Measurements from ENCODE around the gene RAD23A.
A peak's percentile ranks its signal among the peaks of the same experiment; 100 is the strongest.

The RAD23A gene

DNA sequence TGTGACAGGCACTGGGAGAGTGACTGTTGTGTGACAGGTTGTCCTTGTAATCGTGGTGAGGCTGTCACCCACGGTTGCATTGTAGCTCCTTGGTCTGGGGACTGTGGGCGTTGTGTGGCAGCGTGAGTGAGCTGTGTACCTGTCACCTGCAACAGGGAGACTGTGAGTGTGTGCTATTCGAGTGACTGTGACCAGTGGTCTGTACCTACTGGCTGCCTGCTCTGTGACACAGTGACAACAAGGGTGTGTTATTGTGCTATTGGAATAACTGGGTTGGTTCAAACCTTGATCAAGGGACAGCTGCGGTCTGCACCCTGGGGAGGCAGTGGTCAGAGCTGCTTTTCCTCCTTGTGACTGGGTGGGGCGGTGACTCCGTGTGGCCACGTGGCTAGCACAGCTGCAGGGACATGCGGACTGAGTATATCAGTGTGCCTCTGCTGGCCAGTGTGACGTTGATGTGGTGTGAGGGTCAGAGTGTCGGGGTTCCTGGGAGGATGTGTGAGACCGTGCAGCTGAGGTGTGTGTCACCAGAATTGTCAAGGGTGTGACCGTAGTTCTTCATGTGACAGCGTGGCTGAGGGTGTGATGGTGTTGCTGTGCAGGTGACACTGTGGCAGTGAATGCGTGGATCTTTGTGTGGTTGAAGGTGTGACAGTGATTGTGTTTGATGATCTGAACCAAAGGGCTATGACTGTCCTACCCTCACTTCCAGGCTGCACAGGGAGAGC, 39.6 kb downstream of the RAD23A start:
- peak; percentile 18 for DNase-seq

DNA sequence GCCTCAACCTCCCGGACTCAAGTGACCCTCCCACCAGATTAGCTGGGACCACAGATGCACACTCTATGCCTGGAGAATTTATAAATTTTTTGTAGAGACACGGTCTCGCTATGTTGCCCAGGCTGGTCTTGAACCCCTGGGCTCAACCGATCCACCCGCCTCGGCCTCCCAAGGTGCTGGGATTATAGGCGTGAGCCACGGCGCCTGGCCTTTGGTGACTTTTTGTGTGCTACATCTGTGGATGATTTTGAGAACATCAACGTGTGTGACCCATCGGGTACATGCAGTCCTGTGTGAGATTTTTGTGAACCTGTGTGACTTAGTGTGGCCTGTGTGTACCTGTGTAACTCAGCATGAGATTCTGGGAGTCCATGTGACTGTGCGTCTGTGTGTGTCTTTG, 41.1 kb downstream of the RAD23A start:
- DNase-seq: no peak

DNA sequence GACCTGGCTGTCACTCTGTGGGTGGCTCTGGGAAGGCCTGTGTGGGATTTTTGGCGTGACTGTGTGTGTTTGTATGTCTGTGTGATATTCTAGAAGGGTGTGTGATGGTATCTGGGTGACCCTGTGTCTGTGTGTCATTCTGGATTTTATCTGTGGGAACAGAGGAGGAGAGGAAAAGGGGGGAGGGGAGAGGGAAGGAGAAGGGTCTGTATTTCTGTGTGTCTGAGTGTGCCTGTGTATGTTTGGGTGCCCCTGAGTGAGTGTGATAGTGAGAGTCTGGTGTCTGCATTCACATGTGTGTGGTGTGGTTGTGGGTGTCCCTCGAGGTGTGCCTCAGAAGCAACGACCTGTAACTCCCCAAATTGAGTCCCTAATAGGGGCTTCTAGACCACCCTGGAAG, 41.5 kb downstream of the RAD23A start:
- no peak for DNase-seq

DNA sequence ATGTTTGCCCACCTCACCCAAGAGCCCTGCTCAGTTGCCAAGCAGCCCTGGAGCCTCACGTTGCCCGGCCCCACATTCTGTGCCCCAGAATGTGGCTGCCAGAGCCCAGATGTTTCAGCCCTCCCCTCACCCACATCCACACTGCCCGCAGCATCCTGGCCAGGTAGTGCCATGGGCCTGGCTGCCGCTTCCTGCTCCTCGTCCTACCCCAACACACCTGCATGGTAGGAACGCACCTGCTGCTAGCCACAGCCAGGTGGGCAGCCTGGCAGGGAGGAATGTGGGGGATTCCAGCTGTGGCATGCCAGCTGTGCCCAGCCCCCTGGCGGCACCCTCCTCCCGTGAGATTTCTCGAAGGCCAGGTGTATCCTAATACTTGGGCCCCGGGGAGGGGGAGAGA, 42.1 kb downstream of the RAD23A start:
- DNase-seq: no peak

DNA sequence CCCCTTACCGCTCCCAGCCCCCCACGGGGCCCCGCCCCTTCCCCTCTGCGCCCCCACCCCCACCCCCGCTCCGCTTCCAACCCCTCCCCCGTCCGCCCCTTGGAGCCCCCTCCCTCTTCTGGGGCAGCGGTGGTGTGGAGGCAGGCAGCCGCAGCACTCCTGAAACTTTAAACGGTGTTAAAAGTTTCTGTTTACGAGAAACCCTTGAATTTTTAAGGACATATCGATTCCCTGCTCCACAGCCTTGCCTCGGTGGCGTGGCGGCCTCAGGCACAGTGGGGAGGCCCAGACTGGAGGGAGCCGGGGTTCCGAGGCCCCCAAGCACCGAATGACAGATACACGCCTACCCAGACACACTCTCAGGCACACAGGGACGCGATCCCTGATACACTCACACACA, 44.8 kb downstream of the RAD23A start:
- no peak for DNase-seq

DNA sequence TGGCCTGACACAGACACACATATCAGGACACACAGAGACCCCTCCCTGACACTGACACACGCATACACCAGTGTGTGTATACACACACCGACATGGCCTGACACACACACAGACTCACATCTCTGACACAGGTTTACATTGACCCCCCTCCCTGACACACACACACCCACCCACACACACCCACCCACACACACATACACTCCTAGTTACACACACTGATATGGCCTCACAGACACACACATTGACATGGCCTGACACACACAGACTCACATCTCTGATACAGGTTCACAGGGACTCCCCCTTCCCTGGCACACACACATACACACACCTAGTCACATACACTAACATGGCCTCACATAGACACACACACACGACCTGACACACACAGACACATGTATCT, 45.2 kb downstream of the RAD23A start:
- DNase-seq: no peak

DNA sequence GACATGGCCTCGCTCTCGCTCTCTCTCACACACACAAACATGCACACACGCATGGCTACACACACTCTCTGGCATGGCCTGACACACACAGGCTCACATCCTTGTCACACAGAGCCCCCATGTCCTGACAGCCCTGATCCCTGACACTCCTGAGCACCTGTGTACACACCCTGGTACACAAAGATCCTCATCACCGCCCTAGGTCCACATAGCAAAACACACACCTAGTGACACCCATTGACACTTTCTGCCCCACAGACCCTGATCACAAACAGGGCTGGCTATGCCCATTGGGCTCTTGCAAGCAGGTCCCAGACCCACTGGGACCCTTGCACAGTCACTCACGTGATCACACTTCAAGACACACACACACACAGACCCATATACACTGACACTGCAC, 45.6 kb downstream of the RAD23A start:
- no peak for DNase-seq

DNA sequence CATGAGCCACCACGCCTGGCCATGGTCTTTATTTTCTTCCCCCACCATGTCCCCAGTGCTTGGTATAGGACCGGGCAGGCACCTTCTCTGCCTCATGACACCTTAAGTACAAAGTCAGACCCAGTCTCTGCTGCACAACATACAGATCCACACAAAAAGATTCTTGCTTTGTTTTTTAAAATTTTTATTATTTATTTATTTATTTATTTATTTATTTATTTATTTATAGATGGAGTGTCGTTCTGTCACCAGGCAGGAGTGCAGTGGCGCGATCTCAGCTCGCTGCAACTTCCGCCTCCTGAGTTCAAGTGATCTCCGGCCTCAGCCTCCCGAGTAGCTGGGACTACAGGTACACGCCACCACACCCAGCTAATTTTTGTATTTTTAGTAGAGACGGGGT, 47.1 kb downstream of the RAD23A start:
- DNase-seq: no peak

DNA sequence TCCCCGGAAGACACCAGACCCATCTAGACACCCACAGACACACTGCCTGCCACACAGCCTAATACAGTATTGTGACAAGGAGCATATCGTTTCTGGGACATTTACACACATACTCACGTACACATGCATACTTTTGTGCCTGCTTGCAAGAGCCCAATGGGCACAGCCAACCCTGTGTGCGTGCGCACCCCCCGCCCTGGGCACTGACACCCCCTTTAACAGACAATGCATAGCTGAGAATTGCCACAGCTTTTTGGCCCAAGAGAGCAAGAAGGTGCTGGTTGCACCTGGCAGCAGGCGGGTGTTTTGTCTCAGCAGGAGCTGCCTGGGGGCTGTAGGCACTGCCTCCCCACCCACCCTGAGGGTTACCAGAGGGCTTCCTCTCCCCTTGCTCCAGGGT, 47.9 kb downstream of the RAD23A start:
- DNase-seq: no peak

DNA sequence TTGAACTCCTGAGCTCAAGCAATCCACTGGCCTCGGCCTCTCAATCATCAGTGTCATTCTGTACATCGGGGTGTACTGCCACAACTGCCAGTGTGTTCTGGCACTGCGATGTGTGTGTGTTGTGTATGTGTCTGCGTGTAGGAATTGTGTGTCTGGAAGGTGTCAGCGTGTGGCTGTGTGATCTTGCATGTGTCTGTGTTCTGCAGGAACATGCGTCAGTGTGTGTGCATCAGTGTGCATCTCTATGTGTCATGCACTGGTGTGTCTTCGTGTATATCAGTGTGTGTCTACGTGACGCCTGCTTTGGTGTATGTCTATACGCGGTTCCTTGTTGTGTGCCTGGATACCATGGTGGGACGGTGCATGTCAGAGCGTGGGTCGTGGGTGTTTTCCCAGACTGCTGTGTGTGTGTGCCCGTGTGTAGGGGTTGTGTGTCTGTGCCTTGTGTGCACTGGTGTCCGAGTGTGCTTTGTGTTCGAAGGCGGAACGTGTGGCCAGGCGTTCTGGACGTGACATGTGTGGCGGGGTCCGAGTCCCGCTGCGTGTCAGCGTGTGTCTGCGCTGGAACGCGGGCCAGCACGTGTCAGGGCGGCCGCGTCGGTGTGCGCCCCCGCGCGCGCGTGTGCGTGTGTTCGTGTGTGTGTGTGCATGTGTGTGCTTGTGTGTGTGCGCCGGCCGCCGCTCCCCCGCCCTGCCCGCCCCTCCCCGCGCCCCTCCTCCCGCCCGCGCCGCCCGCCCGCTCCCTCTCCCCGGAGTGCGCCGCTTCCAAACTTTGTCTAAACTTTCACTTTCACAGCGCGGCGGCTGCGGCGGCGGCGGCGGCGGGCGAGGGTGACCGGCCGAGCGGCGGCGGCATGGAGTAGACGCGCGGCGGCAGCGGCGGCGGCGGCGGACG, 49.3 kb downstream of the RAD23A start, which contains the start of gene NFIX:
Gene NFIX (plus strand): TSS at position 775 of the 895 bp plus-strand sequence. CDS start 363 bp downstream, outside the sequence.
- peak; percentile 61 for DNase-seq

DNA sequence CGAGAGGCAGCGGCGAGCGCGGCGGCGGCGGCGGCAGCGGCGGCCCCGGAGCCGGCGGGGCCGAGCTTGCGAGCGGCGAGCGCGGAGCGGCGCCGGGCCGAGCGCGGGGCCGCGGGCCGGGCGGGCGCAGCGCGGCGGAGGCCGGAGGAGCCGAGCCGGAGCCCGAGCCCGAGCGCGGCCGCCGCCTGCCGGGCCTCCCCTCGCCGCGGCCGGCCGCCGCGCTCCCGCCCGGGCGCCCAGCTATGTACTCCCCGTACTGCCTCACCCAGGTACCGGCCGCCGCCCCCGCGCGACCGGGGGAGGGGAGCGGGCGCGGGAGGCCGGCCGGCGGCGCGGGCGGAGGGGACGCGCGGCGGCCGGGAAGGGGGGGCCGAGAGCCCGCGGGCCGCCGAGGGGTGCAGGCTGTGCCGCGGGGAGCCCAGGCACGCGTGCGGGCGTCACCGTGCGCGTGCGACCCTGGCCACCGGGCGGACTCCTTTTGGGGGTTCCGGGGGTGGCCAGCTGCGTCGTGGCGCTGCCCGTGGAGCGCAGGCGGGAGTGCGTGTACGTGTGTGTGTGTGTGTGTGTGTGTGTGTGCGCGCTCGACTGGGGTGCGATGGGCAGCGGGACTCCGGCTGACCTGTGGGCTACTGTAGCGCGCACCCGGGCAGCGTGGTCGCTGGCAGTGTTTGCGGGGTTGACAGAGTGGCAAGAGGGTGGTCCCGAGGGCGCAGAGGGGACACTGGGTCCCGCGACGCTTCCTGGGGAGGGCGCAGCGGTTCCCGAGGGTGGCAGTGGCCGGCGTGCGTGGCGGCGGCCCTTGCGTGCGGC, 50.1 kb downstream of the RAD23A start:
- no peak for DNase-seq

DNA sequence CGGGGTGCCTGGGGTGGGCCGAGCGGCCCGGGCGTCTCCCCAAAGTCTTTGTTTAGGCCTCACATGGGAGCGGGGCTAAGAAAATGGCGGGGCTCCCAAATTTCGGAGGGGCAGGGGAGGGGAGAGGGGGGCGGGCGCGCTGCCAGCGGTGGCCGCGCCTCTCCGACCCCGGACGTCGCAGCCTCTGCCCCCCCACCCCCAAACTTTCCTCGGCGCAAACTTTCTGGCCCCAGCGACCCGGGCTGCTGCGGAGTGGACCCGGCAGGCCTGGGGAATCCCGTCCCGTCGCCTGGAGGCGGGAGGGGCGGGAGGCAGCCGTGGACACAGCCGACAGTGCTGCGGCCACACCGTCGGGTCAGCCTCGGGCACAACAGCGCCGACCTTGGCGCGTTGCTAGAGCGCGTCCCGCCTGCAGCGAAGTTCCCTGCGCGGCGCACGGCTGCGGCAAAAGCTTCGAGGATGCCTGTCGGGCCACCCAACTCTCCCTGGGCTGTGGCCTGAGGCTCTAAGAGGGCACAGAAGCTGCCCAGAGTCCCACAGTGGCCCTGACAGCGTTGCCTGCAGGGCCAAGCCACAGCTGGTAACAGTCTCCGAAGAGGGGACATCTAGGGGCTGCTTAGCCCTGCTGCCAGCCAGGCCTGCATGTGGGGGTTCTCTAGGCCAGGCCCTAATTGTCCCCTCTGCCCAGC, 50.9 kb downstream of the RAD23A start:
- no peak for DNase-seq

DNA sequence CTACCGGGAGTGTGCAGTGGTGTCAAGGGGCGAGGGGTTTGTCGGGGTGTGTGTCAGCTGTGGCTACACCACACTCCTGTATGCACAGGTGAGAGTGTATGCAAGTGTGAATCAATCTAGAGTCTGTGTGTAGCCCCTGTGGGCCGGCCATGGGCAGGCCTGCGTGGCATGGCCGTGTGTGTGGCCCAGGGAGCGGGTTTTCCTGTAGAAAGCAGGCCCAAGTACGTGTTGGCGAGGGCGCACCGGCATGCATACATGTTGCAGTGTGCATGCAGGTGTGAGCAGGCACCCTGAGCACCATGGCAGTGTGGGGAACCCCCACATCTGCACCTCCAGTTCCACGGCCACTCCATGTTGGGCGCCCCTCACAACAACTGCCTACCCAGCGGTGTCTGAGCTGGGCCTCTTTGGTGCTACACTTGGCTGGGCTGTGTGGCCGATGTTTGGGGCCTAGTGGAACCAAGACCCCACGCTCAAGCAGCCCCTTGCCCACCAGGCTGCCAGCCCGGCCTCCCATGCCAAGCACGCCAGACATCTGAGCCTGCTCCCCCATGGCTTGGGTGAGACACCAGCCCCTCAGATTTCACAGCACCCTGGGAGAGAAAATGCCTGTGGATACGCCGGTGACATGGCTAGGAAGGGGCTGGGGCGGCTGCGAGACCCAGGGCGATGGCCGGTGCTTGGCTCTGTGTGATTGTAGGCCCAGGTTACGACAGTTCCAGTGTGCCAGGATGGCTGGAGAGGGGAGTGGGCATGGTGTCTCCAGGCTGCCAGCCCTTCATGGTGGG, 51.7 kb downstream of the RAD23A start:
- DNase-seq: no peak

DNA sequence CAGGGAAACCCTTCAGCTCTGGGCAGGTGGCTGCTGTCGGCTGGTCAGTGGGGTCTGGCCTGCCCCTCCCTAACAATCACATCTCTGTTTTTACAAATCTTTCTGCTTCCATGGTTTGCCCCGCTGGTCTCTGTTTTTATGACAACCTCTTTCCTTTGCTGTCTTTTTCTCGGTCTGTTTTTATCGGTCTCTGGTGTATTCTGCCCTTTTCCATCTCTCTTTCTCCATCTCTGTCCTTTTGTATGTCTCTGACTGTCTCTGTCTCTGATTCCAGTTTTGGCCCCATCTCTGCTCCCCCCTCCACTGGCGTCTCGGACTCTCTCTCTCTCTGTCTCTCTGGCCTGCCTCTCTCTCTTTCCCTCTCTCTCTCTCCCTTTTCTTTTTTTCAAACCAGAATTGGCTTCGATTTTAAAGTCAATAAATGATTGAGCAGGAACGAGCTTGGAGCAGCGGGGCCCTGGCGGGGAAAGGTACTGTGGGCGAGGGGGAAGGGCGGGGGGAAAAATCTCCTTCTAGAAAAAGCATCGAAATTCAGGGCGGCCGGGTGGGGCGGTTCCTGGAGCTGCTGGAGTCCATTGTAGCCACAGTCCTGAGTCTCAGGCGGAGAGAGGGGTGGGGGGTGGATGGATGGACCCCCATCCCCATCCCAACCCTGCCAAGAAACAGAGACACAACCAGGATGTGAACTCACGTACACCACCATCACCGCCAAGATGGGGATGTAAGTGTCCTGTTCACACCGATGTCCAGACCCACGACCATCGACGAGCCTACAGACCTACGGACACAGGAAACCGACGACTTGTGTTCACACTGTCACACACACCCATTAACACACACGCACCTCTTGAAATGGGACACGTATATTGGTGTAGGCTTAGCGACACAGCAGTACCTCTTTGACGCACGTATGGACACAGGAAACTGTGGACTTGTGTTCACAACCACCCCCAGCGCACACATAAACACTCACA, 52.6 kb downstream of the RAD23A start:
- DNase-seq: no peak

DNA sequence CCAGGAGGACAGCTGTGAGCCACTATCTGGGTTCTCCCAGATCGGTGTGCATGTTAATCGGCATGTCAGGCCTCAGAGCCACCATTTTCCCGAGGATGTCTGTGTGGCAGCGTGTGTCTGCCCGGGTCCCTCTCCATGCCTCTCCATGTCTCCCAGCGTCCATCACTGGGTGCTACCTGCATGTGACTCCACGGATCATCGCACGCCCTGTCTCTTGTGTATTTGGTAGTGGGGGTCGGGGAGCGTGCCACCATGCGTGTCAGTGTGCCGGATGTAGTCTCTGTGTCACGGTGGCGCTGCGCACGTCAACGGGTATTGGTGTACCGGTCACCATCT, 55.5 kb downstream of the RAD23A start:
- DNase-seq: no peak

DNA sequence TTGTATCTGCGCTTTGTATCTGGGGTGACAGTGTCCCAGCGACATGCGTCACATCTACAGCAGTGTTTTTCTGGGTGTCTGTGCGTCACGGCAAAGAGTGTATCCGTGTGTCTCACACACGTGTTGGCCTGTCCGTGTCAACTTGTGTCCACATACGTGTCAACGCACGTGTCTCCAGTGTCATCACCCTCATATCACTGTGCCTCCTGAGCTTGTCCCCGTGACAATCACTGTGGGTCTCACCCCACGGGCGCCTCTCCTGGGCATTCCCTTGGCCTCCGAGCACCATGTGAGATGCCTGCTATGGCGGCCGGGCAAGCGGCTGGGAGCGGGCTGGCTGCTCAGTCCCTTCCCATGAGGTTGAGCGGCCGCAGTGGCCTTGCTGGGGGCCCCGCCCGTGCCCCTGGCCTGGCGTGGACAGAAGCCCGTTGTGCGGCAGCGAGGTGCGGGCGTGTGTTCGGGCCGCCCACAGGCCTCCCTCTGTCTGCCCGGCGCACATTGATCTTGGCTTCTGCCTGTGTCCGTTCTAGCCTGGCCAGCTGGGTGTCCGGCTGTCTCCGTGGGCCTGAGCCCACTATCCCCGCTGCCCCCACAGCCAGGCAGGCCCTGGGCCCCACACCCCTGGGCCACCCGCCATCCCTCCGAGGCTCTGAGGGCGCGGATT, 56.0 kb downstream of the RAD23A start:
- no peak for DNase-seq

DNA sequence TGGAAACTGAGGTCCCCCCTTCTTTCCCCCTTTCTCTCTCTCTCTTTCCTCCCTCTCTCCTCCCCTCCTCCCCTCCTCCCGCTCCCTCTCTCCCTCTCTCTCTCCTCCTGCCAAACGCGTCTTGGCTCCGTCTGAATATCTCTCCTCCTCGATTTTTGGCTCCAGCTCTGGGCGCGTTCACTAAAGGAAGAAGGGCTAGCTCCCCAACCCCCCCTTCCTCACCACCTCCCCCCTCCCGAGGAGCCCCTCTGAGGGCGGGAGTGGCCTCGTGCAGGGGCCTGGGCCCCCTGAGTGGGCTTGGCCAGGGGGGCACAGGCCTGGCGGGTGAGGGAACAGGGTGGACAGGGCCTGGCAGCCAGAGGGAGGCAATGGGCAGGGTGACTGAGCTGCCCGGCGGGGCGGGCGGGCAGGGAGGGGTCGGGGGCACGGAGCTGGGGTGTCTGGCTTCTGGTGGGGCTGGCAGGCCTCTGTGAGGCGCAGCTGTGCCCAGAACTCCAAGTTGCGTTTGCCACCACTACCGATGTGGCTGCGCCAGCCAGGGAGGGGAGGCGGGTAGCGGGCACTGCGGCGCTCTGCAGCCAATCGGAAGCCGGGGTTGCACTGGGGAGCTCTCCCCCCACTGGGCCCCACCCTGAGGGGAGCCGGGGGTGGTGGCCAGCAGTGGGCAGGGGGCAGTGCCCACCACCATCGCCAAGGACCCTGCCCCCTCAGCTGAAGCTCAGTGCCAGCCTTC, 56.7 kb downstream of the RAD23A start:
- DNase-seq: no peak

DNA sequence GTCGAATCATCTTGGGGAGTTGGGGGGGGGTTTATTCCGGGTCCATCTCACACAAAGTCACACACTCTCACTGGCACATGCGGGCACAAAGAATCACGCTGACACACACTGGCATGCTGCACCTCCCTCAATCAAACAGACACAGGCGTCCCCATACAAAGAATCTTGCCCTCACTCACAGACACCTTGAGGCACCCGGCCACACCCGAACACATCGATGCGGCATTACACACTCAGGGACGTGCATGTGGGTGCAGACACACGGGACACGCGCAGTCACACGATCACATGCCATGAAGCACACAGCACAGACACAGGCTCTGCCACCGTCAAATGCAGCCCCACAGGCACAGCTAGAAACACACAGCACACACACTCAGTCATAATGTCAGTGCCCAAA, 57.4 kb downstream of the RAD23A start:
- no peak for DNase-seq

Measured in activated naive CD4-positive, alpha-beta T cell treated with Interleukin-2 at 50 U/mL for 16 hours (primary cell).